COLO829 (cell line): ENCODE measurements around the gene HMCN1.

ENCODE experiments used
- DNase-seq: peaks from one replicate; pipeline ENCODE4 v3.0.0; 2012; ENCODE audit warnings: low spot score

HMCN1 gene

DNA sequence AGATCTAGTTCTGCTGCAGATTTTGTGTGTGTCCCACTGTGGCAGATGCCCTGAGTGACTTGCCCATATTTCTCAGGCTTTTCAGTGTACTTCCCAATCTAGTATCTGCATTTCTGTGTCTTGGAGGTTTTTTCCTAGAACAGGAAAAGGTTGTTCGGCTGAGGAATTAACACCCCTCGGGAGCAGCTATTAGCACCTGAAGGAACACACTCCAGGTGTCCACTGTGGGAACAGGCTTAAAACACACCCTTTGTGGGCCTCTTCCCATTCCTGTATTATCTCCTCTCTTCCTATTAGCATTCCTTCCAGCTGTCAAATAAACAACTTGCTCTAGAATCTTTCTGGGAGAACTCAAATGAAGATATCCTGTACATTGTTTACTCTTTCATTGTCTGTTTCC is 178.3 kb downstream of the HMCN1 start:
- no peak for DNase-seq

DNA sequence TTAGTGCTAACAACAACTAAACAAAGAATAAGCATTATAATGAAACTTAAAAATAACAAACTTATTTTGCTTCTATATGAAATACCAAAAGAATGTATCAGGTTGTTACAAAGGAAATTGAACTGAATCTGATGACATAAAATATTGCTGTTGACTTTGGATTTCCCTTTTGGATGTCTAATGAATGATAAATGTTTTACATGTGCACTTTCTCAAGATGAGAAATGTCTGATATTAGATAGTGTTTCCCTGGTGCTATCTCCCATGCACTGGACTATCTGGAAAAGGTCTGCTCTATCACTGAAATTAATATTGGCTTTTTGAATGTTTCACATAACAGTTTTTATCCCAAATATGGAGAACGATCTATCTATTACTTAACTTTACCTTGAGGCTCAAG is 179.9 kb downstream of the HMCN1 start:
- DNase-seq, result no peak

DNA sequence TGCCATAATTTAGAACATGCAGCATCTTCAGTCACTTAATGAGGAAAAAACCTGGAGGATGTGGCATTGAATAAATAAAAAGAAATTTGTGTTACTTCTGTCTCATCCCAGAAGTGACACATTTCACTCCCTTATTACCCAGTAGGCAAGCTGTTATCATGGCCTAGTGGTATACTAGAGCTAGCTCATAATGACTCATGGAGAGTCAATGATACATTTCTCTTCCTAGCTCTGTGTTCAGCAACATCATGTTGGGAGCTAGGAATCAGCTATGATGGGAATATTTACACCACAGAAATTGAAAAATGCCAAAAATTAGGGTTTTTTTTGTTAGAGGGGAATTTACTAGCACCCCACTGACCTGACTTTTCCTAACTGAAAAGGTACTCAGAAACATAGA is 182.7 kb downstream of the HMCN1 start:
- DNase-seq, result no peak

DNA sequence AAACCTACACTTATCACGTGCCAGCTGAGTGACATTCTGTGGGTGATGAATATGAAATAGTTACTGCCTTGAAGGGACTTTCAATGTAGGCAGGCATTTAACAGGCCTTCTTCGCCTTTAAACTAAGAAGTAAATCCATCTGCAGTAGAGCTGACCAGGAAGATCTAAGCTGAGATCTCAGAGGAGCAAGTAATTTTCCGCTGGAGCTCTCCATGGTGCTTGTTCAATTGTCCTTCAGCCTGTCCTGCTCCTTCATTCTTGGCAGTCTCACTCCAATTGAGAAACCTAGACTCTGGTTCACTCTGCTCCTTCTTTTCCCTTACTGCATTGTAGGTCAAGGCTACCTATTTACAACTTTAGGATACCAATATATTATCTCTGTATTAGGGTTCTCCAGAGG is 183.5 kb downstream of the HMCN1 start:
- peak; percentile 14 for DNase-seq

DNA sequence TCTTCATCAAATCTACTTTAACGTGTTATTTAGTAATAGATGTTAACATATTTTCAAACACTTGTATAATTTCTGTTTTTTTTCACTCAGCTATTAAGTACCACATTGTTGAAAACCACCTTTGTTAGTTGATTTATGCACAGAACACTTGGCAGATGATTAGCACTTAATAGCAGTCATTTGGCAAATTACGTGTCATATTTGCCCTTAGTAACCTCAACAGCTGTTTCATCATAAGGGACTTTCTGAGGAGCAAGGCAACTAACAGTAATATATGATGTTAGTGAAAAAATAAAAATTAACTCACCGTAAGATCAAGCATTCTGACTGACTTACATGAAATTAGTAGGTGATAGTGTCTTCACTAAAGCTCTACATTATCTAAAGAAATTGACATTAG is 186.4 kb downstream of the HMCN1 start:
- DNase-seq, result no peak

DNA sequence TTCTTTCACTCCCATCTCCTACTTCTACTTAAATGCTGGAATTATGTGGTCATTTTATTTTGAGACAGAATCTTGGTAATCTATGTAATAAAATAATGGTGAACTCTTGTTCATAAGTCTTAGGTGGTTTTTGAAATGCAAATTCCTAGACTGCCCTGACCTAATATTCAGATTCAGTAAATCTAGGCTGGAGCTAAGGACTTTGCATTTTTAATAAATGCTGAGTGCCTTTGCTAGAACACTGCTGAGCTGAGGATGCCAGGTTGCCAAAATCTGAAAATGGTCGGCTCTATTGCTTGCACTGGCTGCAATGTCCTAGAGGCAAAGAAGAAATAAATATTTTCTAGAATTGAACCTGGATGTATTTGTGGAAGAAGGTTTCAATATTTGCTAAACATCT is 187.4 kb downstream of the HMCN1 start:
- no peak for DNase-seq

DNA sequence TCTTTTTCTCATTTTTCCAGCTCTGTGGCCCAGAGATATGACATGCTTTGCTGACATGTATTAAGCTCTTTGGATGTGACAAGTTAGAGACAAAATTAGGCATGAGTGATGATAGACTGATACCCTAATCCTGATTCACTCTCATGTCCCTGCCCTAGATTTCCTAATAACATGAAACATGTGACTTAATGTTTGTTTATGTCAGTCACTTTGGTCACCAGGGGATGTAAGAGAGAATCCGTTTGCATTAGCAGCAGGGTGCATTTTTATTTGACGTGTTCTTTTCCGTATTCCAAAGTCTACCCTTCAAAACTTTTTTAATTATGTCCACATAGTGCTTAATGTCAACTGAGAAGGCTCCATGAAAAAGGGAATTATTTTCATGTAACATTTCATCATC is 192.4 kb downstream of the HMCN1 start:
- no peak for DNase-seq

DNA sequence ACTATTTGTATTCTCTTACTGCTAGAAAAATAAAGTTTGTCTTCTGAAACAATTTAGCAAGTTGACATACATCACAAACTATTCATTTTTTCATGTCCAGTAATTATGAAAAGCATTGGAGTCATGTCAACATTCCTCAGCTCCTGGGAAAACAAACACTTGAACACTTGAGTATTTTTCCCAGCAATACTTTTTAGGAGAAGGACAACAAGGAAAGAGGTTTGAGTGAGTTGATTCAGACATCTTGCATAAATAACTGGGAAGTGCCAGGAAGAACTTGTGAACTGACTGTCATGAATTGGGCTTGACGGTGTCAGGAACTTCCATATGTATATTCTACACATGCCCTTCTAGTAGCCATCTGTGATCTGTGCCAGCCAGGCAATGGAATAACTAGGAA is 195.6 kb downstream of the HMCN1 start:
- DNase-seq, result no peak

DNA sequence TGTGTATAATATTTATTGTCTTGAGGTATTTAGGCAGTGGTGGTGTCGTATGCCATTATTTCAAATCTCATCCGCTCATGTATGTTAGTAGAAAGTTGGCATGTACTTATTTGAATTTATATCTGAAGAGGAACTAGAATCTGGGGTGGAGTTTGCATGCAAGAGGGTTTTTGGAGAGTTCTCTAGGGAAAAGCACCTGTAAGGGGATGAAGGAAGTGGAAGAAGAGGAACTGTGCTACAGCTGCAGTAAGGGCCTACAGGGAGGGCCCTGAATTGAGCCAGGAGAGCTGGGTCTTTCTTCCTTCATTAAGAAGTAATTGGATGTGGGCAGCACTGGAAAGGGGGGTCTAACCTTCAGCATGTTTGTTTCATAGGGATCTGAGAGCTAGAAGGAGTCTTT is 197.2 kb downstream of the HMCN1 start:
- no peak for DNase-seq

DNA sequence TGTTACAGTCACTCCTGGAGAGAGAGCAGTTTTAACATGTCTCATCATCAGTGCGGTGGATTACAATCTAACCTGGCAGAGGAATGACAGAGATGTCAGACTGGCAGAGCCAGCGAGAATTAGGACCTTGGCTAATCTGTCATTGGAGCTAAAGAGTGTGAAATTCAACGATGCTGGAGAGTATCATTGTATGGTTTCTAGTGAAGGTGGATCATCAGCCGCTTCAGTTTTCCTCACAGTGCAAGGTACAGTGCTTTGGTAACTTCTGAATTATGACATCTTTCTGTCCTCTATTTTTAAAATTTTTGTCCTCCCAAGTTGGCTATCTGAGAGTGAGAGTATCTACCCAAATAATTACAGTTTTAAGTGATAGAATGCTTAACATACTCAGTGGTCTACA is 199.4 kb downstream of the HMCN1 start:
- DNase-seq, result no peak

DNA sequence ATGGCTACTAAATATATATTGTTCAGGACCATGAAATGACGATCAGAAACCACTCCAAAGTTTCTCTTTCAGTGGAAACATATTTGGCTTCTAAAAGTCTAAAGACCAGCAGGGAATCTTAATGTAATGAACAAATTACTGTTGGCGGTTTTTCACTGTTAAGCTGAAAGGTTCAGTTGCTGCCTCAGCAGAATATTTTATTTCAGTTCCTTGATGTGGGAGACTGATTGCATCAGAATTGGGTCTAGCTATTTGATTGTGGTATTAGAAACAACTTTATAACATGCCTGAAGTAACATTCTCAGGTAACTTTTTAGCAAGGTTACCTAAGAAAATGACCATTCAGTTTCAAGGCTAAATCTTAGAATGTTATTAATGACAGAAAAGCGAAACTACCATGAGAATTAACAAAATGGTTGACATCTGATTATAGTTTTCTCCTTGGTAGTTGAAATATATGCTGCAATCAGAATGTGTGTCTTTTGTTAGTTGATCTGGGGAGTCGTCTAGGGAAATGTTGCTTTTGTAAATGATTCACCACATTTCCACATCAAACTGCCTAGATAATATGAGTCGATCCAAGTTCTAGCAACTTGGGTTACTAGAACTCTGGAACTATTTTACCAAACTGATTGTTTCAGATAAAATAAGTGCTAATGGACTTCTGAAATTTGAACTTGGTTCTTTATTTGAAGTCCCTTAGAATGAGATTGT is 200.4 kb downstream of the HMCN1 start:
- no peak for DNase-seq

DNA sequence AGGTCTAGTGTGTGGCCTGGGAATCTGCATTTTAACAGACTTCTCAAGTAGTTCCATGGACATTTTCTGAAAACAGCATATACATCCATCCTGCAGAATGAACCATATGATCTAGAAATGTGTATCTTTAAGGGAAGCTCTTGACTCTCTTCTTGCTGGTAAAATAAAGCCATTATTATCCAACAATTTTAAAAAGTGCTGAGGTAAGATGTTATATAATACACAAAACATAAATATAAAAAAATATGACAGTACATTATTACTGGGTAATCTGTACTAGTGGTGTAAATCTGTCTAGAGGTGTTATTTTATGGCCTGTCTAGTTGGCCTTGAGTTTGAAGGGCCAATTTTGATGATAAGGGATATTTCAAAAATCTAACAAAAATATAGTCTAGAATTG is 201.2 kb downstream of the HMCN1 start:
- no peak for DNase-seq

DNA sequence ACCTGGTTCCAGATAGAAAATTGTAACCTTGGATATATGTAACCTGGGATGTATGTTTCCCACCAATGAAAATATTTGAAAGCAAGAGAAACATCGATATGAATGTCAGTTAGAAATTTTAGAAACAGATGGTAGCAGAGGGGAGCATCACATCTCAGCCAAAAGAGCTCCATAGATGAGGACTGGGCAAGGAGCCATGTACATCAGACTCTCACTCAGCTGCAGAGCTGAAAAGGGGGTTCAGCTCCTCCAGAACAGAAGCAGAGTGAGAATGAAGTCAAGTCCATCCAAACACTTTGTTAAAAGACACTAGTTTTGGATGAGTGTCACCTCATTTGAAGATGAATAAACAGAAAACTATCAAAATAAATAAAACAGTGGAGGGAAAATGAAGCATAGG is 202.4 kb downstream of the HMCN1 start:
- no peak for DNase-seq

DNA sequence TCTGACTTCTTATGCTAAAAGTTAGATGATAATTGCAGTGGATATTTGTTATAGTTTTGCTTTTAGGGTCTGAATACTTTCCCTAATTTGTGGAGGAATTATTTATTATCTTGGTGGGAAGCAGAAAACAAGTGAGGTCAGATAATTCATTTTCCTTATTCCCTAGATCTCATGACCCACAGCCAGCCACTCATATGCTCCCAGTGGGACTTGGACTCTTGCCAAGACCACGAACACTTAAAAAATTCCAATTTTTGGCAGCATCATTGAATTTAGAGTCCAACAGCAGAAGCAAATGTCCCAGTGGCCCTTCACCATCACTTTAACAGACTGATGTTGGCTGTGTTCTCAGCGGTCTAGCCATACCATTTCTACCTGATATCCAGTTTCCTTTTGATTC is 204.2 kb downstream of the HMCN1 start:
- no peak for DNase-seq

DNA sequence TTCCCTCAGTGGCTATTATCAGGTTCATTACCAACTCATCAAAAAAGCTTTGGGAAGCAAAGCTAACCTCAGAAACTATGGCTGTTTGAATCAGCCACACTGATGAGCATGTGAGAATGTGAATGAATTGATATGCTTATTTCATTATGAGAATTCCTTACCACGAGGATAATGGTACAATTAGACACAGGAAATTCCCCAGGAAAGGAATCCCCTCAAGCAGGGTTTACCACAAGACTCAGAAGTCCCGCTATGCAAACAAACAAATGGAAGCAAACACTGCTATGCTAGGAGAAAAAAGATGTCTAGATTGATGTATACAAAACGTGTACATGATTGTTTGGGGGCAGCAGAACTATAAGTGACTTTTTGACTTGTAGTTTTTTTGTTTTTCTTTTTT is 205.0 kb downstream of the HMCN1 start:
- DNase-seq, result peak; percentile 87

DNA sequence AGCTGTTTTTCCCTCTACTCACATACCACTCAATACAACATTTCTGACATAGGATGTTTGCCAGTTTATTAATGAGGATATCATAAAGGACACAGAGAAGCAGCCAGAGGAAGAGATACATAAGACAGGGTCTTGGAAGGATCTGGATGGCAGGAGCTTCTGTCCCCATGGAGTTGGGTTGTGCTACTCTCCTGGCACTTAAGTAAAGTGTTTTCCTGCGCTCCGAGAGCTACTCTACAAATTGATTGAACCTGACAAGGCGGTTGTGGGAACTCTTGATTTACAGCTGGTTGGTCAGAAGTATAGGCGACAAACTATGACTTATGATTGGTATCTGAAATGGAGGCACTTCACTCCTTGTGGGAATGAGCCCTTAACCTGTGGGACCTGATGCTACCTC is 208.8 kb downstream of the HMCN1 start:
- DNase-seq, result no peak

DNA sequence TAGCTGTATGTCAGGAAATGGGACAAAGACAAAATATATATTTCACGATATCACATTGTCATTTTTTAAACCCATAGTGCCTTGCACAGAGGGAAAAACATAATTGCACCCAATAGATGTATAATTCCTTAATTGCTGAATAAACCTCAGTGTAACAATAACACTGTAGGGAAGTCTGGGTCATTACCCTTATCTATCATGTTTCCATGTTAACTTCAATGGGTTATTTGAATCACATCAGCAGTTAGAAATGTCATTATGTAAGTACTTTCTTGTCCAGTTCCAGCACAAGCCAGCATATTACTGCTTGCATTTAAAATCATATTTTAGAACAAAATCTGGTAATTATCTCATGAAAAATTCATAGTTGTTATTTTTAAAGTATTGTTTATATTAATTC is 222.7 kb downstream of the HMCN1 start:
- DNase-seq, result no peak

DNA sequence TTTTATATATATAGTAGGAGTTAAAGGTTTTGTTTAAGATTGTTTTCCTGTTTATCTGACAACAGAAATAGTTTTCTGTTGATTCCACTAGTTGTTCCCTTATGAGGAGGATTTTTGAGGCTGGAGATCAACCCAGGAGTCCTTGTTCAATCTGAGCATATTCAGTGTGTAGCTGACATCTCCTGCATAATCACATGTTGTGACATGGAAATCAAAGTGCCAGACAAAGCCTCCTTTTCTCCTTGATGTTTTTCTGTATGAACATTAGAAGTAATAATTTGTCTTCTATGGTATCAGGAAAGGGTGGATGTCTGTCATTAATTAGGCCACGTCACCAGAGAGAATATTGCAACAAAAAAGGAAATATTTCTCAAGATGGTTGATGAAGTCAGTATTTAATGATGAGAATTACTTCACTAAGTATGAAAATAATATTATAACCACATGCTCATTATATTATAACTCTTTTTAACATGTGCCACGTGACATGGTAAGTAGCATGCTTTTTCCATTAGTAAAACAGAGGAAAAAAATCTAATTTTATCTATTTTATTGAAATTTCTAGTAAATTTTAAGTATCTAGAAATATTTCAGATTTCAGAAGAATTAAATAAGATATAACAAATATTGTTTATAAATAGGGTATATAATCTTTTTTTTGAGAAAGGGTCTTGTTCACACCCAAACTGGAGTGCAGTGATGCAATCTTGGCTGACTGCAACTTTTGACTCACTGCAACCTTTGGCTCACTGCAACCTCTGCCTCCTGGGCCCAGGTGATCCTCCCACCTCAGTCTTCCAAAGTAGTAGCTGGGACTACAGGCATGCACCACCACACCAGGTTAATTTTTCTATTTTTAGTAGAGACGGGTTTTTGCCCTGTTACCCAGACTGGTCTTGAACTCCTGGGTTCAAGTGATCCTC is 223.5 kb downstream of the HMCN1 start:
- DNase-seq, result no peak

DNA sequence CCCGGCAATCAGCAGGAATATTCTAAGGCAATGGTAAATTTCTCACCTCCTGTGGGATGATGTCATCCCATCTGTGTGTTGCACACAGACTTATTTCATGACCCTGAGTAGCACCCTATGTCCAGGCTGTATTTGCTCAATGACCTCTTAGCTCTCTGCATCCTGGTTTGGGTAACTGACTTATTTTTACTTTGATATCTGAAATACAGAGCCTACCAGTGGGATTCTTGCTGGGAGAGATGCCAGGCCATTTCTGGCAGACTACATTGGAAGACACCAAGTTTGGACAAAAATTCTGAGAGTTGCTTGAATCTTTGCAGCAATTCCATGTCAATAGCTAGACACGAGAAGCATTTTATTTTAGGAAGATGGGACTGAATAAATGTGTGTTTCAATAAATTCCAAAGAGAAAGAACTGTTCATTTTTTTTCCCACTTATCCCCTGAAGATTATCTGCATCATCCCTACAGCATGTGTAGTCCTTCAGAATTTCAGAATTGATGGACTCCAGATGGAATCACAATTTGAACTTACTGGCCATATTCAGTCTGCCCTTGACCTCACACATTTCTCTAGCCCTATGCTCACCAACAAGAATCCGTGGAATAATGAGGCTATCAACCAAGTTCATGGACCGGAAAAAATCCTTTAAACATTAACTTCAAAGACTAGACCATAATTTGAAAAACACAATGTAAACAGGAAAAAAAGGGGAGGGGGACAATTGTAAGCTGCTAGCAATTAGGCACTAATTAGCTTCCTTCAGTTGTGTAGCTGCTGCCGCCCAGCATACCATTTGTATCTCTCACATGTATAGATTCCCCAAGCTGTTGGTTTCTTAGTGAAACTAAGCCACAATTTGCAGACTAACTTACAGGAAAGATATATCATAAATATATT is 226.5 kb downstream of the HMCN1 start:
- no peak for DNase-seq

DNA sequence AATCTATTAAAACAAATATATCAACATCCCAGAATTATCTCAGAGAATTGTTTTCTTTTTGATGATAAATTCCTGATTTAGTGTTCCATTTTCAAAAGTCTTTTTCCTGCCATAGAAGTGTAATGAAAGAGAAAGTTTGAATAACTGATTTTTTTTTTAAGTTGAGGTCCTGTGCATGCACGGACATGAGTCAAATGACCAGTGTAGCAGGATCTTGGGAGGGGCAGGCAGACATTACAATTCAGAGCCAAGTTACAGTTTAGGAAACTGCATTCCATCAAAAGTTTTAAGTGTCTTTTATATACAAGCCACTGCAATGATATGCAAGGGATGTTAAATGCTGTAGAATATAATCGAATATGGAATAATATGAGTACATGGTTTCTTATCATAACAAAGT is 227.5 kb downstream of the HMCN1 start:
- DNase-seq, result no peak

DNA sequence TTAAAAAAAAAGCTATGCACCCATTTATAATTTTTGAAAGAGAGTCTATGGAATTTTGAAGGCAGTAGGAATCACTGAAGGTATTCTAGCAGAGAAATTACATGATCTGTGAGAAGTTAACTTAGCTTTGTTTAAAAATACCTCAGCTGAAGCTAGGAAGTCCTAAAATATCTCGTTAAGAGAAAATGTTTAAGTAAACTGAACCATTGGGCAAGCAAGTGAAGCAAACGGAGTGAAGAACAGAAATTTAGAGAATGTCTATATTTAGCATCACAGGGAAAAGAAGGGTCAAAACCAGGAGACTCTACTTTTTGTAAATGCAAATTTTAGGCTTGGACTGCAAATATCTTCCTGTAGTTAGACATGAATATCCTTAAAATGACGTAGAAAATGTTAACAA is 230.8 kb downstream of the HMCN1 start:
- no peak for DNase-seq

DNA sequence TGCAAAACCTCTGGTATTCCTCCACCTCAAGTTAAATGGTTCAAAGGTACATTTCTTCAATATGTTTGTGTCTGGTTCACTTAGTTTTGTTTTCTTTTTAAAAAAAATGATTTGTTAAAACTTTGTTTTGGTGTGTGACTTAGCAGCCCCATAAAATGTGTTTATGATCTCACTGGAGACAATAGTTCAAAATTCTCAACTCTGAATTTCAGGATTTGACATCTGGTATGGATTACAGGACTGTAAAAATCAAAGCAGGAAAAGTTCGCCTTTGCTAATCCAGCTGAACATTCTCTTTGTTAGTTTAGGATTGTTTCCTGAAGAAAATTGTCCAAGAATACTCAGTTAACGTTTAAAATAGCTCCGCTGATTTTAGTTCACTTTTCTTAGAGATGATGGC is 231.7 kb downstream of the HMCN1 start:
- DNase-seq, result no peak

DNA sequence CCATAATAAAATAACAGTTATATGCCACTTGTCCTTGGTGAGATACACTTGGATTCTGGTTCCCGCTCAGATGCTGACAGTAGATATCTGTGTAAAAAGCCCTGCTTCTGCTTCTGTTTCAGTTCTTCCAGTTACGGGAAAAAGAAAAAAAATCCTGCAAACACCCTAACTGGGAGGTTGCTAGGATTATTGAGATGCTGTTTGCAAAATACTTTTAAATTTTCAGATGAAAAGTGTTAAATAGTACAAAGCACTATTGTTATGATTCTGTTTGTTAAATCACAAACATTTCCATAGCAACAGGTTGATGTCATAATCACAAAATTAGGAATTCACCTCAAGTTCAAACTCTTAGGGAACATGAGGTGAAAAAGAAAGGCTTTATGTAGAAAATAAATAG is 232.3 kb downstream of the HMCN1 start:
- no peak for DNase-seq
